ENCODE measurements around the gene SLC5A10.

The SLC5A10 gene

GRCh38 chr17:18965530-18966236 is 13.7 kb downstream of the SLC5A10 start:
- Histone ChIP-seq H3K4me3 (no peak overlapping the region), H3K36me3 (peaks cover 0 to under 1% (median 0%) of the 10 kb centered on the region in 3 donors), H3K27me3 (no peaks in the 10 kb centered on the region), H3K4me1 (peaks cover 0 to 24% (median 13%) of the 10 kb centered on the region in 4 donors), H3K27ac (no peak overlapping the region), H3K9me3 (no peaks in the 10 kb centered on the region)
- DNase-seq = no peak
- intact Hi-C loops (cut with DNase I; ENCODE audit: low total_unique reads) = no loop called here
- TF ChIP-seq, protein P1, sequence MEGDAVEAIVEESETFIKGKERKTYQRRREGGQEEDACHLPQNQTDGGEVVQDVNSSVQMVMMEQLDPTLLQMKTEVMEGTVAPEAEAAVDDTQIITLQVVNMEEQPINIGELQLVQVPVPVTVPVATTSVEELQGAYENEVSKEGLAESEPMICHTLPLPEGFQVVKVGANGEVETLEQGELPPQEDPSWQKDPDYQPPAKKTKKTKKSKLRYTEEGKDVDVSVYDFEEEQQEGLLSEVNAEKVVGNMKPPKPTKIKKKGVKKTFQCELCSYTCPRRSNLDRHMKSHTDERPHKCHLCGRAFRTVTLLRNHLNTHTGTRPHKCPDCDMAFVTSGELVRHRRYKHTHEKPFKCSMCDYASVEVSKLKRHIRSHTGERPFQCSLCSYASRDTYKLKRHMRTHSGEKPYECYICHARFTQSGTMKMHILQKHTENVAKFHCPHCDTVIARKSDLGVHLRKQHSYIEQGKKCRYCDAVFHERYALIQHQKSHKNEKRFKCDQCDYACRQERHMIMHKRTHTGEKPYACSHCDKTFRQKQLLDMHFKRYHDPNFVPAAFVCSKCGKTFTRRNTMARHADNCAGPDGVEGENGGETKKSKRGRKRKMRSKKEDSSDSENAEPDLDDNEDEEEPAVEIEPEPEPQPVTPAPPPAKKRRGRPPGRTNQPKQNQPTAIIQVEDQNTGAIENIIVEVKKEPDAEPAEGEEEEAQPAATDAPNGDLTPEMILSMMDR (IDR thresholded peaks at IDR 0.05) = no peak

GRCh38 chr17:18966831-18967624 is 15.1 kb downstream of the SLC5A10 start:
- TF ChIP-seq, protein P1 (IDR thresholded peaks at IDR 0.05) = no peak
- Histone ChIP-seq H3K4me1 (peaks cover 0 to 15% (median 6%) of the 10 kb centered on the region in 4 donors), H3K27ac (no peak overlapping the region), H3K36me3 (peaks cover 0 to 14% (median 11%) of the 10 kb centered on the region in 3 donors), H3K4me3 (no peak overlapping the region), H3K9me3 (no peaks in the 10 kb centered on the region), H3K27me3 (no peaks in the 10 kb centered on the region)
- no peak for DNase-seq
- intact Hi-C loops (cut with DNase I; ENCODE audit: low total_unique reads) = no loop called here

GRCh38 chr17:18967916-18968315 is 16.0 kb downstream of the SLC5A10 start:
- no peak for DNase-seq
- intact Hi-C loops (cut with DNase I; ENCODE audit: low total_unique reads) = no loop called here
- H3K27me3 ChIP-seq = no peaks in the 10 kb centered on the region
- peaks cover 0 to 17% (median 11%) of the 10 kb centered on the region in 3 donors for H3K36me3 ChIP-seq
- peaks cover 0 to 13% (median 6%) of the 10 kb centered on the region in 4 donors for H3K4me1 ChIP-seq
- TF ChIP-seq, protein P1 (IDR thresholded peaks at IDR 0.05) = no peak
- H3K9me3 ChIP-seq = no peaks in the 10 kb centered on the region
- H3K4me3 ChIP-seq = no peak overlapping the region
- H3K27ac ChIP-seq = no peak overlapping the region

DNA sequence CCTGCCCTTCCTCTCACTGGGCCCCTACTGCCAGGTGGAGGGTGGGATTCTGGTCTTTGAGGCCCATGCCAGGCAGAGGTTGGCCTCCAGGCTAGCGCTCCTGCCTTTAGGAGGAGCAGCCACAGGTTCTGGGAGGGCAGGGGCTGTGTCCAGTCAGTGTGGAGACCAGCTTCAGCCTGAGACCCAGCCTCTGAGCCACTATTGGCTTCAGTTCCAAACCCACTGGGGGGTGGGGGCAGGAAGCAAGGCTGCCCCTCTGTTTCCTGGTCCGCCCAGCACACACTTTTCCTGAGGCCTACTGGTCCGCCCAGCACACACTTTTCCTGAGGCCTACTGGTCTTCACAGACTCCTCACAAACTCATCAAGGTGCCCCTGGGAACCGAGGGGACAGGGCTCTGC is 16.4 kb downstream of the SLC5A10 start:
- peaks cover 0 to 13% (median 6%) of the 10 kb centered on the region in 4 donors for H3K4me1 ChIP-seq
- no peak for DNase-seq
- no peak overlapping the region for H3K4me3 ChIP-seq
- intact Hi-C loops (cut with DNase I; ENCODE audit: low total_unique reads) = no loop called here
- H3K36me3 ChIP-seq = peaks cover 0 to 17% (median 11%) of the 10 kb centered on the region in 3 donors
- H3K27ac ChIP-seq = no peak overlapping the region
- H3K27me3 ChIP-seq = no peaks in the 10 kb centered on the region
- H3K9me3 ChIP-seq = no peaks in the 10 kb centered on the region
- TF ChIP-seq, protein P1 (IDR thresholded peaks at IDR 0.05) = no peak

DNA sequence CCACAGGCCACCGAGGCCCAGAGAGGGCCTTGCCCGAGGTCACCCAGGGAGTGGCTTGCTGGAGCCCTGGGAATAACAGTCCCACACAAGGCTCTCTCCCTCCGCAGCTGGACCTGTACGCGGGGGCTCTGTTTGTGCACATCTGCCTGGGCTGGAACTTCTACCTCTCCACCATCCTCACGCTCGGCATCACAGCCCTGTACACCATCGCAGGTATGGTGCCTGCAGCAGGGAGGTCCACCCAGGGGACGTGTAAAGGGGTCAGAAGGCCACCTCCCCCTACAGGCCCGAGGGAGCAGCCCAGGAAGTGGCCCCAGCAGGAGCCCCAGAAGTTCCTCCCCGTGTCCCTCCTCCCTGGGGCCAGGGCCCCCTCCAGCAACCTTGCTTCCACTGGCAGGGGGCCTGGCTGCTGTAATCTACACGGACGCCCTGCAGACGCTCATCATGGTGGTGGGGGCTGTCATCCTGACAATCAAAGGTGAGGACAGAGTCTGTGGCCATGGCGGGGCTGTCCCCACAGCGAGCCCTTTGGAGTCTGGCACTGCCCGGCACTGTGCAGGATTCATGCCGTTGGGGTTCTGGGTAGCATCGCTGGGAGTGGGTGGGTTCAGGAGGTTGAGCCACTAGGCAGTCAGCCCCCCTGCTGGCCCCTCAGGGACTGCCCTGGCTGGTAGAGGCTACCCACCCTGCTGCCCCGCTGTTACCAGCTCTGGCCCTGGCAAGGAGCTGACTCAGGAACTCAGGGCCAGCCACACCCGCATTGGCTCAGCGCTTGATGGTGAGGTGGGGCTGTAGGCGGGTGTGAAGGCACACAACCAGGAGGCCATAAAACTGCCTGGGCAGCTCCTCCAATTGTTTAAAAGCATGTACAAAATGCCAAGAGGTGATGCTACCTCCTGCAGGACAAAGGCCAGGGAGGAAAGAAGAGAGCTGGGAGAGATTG is 17.3 kb downstream of the SLC5A10 start:
- no peaks in the 10 kb centered on the region for H3K9me3 ChIP-seq
- intact Hi-C loops (cut with DNase I; ENCODE audit: low total_unique reads) = no loop called here
- H3K4me1 ChIP-seq = peaks cover 0 to 13% (median 6%) of the 10 kb centered on the region in 4 donors
- H3K27ac ChIP-seq = no peak overlapping the region
- no peak overlapping the region for H3K4me3 ChIP-seq
- TF ChIP-seq, protein P1 (IDR thresholded peaks at IDR 0.05) = no peak
- no peak for DNase-seq
- H3K36me3 ChIP-seq = peaks cover 0 to 17% (median 11%) of the 10 kb centered on the region in 3 donors
- H3K27me3 ChIP-seq = no peaks in the 10 kb centered on the region

Measured in tibial artery (tissue), 4 donors.